Raji (cell line): Measurements from ENCODE around the gene FBXW7.

Source experiments
- POLR2A ChIP-seq: IDR thresholded peaks from 2 replicates; pipeline ENCODE4 v1.6.1; 2011; ENCODE audit warnings: low read depth, low read length, control low read depth; ENCODE audit not compliant: insufficient read depth

FBXW7 gene

GRCh38 chr4:152294331-152294730 lies 241.6 kb downstream of the FBXW7 start:
- no peak for TF ChIP-seq POLR2A

GRCh38 chr4:152293527-152293926 lies 242.4 kb downstream of the FBXW7 start:
- no peak for TF ChIP-seq POLR2A

GRCh38 chr4:152290366-152290921 lies 245.4 kb downstream of the FBXW7 start:
- TF ChIP-seq POLR2A = no peak

- TF ChIP-seq POLR2A = no peak
These were observed 246.0 kb downstream of the FBXW7 start for GRCh38 chr4:152289941-152290340.

- TF ChIP-seq POLR2A = no peak
These were observed 246.4 kb downstream of the FBXW7 start for GRCh38 chr4:152289541-152289940.

GRCh38 chr4:152283801-152284470 lies 252.0 kb downstream of the FBXW7 start:
- TF ChIP-seq POLR2A = no peak

GRCh38 chr4:152281822-152282221 lies 254.1 kb downstream of the FBXW7 start:
- TF ChIP-seq POLR2A = no peak

- no peak for TF ChIP-seq POLR2A
These were observed 254.7 kb downstream of the FBXW7 start for GRCh38 chr4:152281211-152281610.

- TF ChIP-seq POLR2A = no peak
These were observed 256.7 kb downstream of the FBXW7 start for GRCh38 chr4:152279234-152279566.

GRCh38 chr4:152278505-152279233 lies 257.2 kb downstream of the FBXW7 start:
- TF ChIP-seq POLR2A = no peak

- TF ChIP-seq POLR2A = no peak
These were observed 257.8 kb downstream of the FBXW7 start for GRCh38 chr4:152278172-152278504.

- TF ChIP-seq POLR2A = no peak
These were observed 258.6 kb downstream of the FBXW7 start for GRCh38 chr4:152277333-152277732.

GRCh38 chr4:152273343-152273742 lies 262.5 kb downstream of the FBXW7 start:
- TF ChIP-seq POLR2A = no peak
